HK-2 (cell line): ENCODE measurements around the gene TMEM127.

ENCODE experiments used
- DNase-seq: peaks from one replicate; pipeline ENCODE4 v3.0.0-alpha.2; 2018; ENCODE audit not compliant: unreplicated experiment

The TMEM127 gene

DNA sequence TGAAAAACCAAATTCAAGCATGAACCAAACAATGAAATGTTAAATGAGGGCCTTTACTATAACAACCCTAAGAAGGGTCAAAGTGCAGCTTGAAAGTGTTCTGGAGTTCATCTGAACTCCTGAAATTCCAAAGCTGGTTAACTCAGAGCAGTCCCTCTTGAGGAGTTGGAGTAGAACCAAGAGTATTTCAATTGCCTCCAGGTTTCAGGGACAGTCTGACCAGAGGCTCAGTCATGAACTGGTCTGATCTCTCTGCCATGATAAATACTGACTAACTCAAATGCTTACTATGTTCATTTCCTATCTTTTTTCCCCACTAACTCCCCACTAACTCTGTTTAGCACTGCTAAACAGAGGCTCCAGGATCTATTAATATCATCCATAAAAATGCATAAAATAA, 59.9 kb downstream of the TMEM127 start:
- no peak for DNase-seq

DNA sequence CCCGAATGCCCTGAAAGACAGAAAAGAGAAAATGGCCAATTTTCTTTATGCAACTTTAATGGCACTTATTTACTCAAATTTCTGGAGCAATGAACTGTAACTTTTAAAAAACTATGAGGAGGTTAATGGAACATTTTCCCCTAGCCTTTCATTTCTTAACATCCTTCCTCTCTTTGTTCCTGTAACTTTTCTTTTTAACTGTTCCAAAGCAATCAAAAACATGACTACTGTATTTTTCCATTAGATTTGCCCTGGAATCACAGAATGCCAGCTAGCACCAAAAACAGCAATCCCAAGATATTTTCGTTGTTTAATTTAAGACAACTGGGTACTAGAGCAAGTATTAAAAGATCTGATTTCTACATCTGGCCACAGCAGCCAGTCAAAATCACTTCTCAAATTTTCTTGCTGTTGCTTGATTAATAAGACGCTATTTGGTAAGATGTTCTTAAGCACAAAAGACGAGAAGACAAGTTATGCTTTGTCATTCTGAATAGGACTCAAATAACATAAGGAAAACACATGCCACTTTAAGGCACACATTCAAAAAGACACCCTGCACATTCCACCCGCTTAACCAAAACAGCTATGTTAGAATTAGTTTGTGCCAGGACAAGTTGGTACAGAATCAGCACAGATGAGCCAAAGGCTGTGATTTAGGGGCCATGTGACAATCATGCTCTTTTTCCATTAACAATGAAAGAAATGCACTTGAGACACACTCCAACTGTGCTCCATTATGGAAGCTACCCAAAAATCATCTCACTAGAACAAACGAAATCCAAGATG, 60.8 kb downstream of the TMEM127 start:
- DNase-seq: no peak

DNA sequence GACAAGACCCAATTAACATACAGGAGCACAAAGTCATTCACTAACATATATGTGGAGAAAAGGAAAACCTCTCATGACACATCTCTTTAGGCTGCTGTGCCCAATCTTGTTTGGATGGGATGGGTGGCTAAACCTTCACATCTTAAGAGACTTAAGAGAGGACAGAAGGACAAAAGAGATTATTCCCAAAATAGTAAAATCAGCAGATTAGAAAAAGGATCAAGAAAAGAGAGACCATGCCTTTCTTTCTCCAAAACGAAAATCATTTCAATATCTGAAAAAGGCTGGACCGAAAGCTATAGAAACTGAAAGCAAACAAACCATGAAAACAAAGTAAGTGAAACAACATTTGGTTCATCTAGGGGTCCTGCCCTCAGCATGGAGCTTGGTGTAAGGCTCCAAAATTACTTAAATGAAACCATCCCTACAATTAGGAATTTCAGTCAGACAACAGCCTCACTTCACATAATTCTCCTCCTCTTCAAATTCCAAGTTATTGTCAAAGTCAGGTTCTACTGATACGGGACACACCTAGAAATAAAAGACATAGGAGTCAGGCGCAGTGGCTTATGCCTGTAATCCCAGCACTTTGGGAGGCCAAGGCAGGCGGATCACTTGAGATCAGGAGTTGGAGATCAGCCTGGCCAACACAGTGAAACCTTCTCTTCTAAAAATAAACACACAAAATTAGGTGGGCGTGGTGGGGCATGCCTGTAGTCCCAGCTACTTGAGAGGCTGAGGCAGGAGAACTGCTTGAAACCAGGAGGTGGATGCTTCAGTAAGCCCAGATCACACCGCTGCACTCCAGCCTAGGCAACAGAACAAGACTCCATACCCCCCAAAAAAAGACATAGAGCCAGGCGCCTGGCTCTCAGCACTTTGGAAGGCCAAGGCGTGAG, 62.4 kb downstream of the TMEM127 start:
- DNase-seq: no peak

DNA sequence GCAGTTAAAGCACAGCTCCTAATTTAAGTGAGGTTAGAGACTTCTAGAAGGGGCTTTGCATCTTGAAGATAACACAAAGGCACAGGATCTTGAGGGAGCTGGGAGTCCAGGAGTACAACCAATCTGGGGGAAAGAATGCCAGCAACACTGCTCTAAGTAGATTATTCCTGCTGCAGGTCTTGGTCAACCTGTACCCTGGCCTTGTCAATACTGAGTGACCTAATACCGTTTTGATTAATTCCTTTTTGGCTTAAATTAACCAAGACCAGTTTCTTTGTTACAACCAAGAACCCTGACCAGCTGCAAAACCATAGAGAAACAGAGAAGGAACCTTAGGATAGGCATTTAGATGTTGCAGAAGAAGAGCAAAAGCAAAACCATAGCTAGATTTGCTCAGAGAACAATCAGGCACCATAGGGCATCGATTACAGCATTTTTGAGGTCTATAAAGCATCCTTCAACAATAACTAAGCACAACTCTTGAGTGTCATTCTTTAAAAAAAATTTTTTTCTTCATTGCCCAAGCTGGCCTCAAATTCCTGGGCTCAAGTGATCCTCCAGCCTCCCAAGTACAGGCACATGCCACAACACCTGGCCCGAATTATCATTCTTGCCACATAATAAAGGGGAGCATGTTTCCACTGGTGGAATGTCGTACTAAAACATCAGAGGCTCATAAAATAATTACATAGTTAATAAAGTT, 63.5 kb downstream of the TMEM127 start:
- no peak for DNase-seq

DNA sequence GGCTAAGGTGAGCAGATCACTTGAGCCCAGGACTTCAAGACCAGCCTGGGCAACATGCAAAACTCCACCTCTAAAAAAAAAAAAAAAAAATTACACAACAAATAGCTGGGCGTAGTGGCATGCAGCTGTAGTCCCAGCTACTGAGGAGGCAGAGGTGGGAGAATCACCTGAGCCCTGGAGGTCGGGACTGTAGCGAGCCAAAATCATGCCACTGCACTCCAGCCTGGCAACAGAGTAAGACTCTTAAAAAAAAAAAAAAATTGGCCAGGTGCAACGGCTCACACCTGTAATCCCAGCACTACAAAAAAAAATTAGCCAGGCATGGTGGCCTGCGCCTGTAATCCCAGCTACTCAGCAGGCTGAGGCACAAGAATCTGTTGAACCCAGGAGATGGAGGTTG, 64.5 kb downstream of the TMEM127 start:
- DNase-seq: no peak

DNA sequence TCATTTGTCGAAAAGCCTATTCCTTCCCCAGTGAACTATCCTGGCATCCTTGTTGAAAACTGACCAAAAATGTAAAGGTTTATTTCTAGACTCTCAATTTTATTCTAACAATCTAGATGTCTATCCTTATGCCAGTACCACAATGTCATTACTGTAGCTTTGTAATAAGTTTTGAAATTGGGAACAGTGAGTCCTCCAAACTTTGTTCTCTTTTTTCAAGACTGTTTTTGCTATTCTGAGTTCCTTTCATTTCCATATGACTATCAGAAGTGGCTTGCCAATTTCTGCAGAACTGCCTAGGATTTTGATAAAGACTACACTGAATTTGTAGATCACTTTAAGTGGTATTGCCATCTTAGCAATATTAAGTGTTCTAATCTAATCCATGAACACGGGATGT, 66.9 kb downstream of the TMEM127 start:
- DNase-seq: no peak
